HG02588 (cell line): ENCODE measurements around the gene SP7.
A peak's percentile ranks its signal among the peaks of the same experiment; 100 is the strongest.
"Not testable (repeated sequence)": the region's sequence is repeated elsewhere in the genome, so short reads cannot be mapped to it uniquely, and the experiment has no call there.

Source experiments
- ATAC-seq: cut with Tn5 transposase; IDR thresholded peaks from one replicate; pipeline ENCODE4 v1.9.1; 2021; ENCODE audit warnings: mild to moderate bottlenecking, moderate library complexity; ENCODE audit not compliant: unreplicated experiment

SP7 gene

DNA sequence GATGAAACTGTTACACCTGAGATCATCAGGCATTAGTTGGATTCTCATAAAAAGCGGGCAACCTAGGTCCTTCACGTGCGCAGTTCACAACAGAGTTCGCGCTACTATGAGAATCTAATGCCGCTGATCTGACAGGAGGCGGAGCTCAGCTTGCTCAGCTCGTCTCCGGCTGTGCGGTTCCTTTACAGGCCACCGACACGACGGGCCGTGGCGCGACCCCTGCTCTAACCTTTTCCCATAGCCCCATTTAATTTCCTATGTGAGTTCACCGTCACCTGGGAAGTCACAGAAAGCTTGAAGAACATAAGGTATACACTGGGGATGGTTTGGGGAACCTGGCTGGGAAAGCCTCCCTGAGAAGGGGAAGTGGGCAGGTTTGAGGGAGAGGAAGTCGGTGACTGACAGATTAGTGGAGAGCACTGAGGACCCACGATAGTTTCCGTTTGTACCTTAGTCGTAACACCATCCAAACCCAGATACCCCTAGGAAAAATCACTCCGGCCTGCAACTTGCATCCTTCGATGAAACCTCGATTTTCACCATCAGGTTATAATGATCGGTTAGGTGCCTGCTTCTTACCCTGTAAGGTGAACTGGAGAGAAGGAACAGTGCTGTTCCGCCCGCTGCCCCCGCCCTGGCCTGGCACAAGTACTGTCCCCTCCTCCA lies 11.9 kb downstream of the SP7 start:
- no peak for ATAC-seq

- no peak for ATAC-seq
These were observed 15.6 kb downstream of the SP7 start for GRCh38 chr12:53320352-53321195.

DNA sequence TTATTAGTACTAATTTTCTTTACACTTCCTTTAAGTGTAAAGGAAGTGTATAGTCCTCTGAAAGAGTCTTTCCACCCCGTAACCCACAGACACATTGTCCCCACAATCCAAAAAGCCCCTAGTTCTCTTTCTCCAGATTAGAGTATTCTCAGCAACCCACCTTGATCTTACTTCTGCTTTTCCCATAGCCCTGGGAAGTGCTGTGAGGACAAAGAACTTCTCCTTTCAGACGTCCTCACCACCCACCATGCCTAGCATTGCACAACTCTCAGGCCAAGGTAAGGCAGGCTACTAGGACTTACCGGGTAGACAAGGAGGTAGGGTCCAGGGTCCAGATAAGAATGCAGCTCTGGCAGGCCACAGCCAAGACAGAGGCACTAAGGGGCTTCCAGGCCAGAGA lies 22.2 kb downstream of the SP7 start:
- ATAC-seq = no peak

GRCh38 chr12:53308276-53308675 lies 27.9 kb downstream of the SP7 start:
- ATAC-seq = no peak

GRCh38 chr12:53306826-53307225 lies 29.3 kb downstream of the SP7 start:
- ATAC-seq = no peak

- ATAC-seq = no peak
These were observed 33.3 kb downstream of the SP7 start for GRCh38 chr12:53302903-53303302.

DNA sequence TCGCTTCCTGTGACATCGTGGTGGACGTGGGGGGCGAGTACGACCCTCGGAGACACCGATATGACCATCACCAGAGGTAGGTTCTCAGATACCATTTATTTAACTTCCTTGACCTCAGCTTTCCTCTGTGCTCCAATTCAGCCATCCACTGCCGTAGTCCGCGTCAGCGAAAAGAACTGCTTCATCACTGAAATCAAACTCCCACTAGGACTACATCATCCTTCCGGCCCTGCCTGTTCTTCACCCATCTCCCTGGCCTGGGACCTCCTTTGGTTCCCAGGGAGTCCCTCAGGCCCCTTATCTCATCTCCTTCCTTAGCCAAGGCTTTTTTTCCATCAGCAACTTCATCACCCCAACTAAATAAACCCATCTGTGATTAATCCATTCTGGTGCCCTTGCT lies 36.0 kb downstream of the SP7 start:
- no peak for ATAC-seq

- ATAC-seq = peak; percentile 70
These were observed 36.5 kb downstream of the SP7 start, which contains the start of gene MYG1 for GRCh38 chr12:53299454-53300180. MYG1 (plus strand) TSS chr12:53299695; CDS start chr12:53299738, 43 bp downstream.

- no peak for ATAC-seq
These were observed 37.1 kb downstream of the SP7 start for GRCh38 chr12:53299101-53299453.

GRCh38 chr12:53298164-53298563 lies 38.0 kb downstream of the SP7 start:
- no peak for ATAC-seq

DNA sequence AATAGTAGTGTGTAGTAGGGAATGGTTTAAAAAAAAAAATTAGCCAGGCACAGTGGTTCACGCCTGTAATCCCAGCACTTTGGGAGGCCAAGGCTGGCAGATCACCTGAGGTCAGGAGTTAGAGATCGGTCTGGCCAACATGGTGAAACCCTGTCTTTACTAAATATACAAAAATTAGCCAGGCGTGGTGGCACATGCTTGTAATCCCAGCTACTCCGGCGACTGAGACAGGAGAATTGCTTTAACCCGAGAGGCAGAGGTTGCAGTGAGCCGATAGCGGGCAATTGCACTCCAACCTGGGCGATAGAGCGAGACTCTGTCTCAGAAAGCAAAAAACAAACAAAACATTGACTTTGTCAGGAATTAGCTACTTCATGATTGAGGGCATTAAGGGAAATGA lies 39.0 kb downstream of the SP7 start:
- ATAC-seq = not testable (repeated sequence)

GRCh38 chr12:53295891-53296219 lies 40.3 kb downstream of the SP7 start:
- no peak for ATAC-seq

DNA sequence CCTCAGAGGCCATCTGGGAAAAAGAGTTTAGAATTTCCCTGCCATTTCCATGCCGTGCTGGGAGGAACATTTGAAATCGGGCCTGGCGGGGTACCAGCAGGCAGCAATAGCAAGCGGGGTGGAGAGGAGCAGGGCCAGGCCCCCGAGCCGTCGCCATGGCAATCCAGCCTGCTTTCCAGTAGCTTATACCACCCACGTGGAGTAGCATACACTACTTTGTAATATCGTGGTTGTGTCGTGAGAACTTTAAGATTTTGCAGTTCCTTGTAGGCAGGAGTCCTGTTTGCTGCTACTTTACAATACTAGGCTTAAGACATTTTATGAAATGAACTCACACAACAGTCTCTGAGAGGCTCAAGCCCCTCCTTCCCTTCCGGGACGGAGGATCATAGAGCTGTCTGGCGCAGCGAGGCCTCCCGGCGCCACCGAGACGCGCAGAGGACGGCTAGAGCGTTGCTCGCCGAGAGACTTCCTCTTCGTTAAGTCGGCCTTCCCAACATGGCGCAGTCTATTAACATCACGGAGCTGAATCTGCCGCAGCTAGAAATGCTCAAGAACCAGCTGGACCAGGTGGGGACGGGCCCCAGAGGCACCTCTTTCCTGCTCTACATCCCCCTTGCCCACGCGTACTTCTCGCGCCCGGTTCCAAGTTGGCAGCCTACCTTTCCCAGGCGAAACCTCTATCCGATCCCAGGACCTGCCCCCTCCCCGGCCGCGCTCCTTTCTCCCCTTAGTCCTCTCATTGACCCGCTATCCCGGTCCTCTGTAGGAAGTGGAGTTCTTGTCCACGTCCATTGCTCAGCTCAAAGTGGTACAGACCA lies 40.9 kb downstream of the SP7 start, which contains the start of gene PFDN5:
Gene PFDN5, plus strand, starts transcription at position 473 of the 821 bp plus-strand sequence. Its CDS starts 26 bp downstream, at position 499.
- ATAC-seq = peak; percentile 84

DNA sequence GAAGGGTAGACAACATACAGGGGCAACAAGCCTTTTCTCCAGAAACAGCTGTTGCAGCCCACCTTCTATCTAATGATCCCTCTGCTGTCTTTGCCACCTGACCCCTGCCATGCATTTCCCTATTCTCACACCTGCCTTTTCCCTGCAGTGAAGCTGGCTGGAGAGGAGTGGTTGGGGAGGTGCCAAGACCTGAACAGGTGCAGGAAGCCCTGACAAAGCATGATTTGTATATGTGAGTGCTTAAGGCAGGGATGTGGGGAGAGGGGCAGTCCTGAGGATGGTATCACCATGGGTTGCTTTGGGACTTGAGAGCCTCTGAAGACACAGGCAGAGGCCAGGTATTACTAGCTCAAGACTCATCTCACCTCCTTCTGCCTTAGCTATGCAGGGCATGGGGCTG lies 43.7 kb downstream of the SP7 start:
- ATAC-seq = no peak

DNA sequence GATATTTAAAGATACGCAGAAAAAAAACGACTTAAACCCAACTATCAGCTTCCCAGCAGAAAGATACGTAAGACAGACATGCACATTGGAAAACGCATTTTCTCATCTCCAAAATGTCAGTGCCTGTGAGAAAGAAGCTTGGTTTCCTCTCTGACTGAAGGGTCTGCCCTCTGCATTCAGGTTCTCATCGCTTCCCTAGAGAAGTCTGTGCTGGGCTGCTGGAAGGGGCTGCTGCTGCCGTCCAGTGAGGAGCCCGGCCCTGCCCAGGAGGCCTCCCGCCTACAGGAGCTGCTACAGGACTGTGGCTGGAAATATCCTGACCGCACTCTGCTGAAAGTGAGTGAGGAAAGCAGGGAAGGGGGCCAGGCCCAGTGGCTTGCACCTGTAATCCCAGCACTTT lies 45.5 kb downstream of the SP7 start:
- no peak for ATAC-seq

GRCh38 chr12:53289891-53290290 lies 46.3 kb downstream of the SP7 start:
- ATAC-seq = no peak

DNA sequence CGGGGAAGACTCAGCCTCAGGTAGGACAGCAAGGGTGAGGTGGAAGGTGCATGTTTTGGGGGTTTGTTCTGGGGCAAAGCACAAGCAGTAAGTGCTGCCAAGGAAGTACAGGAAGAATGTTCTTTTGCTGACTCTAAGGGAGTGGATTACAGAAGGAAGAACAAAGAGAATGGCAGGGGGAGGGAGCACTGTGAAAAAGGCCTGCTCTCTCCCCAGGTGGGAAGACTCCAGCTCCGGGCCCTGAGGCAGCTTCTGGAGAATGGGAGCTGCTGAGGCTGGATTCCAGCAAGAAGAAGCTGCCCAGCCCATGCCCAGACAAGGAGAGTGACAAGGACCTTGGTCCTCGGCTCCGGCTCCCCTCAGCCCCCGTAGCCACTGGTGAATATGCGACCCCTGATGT lies 47.8 kb downstream of the SP7 start:
- no peak for ATAC-seq

GRCh38 chr12:53287741-53288216 lies 48.4 kb downstream of the SP7 start:
- ATAC-seq = no peak

GRCh38 chr12:53286448-53286847 lies 49.7 kb downstream of the SP7 start:
- no peak for ATAC-seq

- no peak for ATAC-seq
These were observed 56.2 kb downstream of the SP7 start for GRCh38 chr12:53279888-53280498.
